NCI-H2196 (cell line): ENCODE measurements around the gene SH2B2.
A peak's percentile ranks its signal among the peaks of the same experiment; 100 is the strongest.
"Not testable (repeated sequence)": the region's sequence is repeated elsewhere in the genome, so short reads cannot be mapped to it uniquely, and the experiment has no call there.

Experiments used
- DNase-seq: peaks from one replicate; lab custom pipeline; 2025; ENCODE audit not compliant: unreplicated experiment; lab: John Stamatoyannopoulos, UW

Gene SH2B2

DNA sequence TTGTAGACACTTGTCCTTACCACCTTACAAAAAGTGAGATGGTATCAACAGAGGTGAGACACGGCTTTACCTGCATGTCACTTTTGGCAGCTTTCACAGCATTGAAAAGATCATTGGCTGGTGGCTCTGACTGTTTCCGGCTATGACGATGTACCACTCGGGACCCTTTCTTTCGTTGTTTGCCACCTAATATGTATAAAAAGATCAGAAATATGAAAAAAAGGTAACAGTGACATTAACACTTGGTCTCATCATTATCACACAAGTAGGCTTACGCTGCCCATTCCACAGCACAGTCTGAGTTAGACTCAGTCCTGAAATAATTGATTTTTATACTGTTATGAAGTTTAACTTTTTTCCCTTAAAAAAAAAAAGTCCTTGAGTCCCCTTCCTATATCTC, 40.5 kb downstream of the SH2B2 start:
- not testable (repeated sequence) for DNase-seq

DNA sequence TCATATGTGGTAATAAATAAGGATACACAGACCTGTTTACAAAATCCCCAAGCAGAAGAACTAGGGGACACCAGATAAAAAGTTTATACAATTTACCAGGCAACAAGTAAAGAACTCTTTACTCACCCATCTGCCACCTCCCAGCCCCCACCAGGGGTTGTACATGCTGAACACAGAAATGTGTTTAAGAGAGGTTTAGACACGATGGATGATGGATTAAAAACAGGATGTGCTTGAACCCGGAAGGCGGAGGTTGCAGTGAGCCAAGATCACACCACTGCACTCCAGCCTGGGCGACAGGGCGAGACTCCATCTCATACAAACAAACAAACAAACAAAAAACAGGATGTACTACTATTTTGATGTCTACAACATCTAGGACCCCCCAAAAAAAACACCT, 42.2 kb downstream of the SH2B2 start:
- DNase-seq: not testable (repeated sequence)

GRCh38 chr7:102329366-102329765, 42.7 kb downstream of the SH2B2 start:
- DNase-seq: not testable (repeated sequence)

- DNase-seq: not testable (repeated sequence)
Measured at GRCh38 chr7:102330666-102331460, 44.2 kb downstream of the SH2B2 start.

DNA sequence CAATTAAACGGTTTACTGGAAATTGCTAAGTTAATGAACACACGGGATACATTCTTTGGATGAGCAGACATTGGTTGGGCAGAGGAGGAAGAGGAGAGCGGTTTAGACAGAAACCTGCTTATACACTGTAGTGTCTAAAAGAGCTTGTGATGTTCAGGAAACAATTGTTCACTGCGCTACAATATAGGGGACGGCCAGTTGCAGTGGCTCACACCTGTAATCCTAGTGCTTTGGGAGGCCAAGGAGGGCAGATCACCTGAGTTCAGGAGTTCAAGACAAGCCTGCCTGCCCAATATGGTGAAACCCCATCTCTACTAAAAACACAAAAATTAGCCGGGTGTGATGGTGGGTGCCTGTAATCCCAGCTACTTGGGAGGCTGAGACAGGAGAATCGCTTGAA, 48.9 kb downstream of the SH2B2 start:
- not testable (repeated sequence) for DNase-seq

DNA sequence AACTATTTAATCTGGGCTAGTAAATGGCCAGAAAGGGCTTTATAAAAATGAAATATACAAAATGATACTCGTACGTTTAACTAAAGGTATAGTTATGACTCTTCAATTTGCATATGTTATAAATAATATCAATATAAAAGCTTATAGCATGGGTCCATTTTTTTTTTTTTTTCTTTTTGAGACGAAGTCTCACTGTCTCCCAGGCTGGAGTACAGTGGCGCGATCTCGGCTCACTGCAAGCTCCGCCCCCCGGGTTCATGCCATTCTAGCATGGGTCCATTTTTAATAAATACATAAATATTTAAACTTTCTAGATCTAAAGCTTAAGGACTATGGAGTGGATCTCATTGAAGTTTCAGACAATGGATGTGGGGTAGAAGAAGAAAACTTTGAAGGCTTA, 50.3 kb downstream of the SH2B2 start:
- DNase-seq: not testable (repeated sequence)

- DNase-seq: not testable (repeated sequence)
Measured at GRCh38 chr7:102337420-102337819, 50.8 kb downstream of the SH2B2 start.

- DNase-seq: not testable (repeated sequence)
Measured at GRCh38 chr7:102340599-102341368, 54.1 kb downstream of the SH2B2 start.

DNA sequence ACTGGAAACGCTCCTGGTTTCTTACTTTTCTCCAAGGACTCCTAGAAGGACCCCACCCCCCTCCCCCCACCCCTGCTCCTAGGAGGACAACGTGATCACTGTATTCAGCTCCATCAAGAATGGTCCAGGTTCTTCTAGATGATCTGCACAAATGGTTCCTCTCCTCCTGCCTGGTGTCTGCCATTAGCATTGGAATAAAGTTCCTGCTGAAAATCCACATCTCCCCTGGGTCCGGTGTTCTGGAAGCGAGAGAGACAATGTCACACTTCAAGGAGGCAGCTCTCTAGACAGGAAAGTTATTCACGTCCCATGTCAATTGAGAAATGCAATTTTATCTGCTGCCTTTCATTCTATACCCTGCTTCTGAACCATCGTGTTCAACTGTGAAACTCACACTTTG, 60.3 kb downstream of the SH2B2 start:
- DNase-seq: not testable (repeated sequence)

GRCh38 chr7:102356344-102356743, 69.7 kb downstream of the SH2B2 start, which contains the start of gene SPDYE6:
SPDYE6 (minus strand) TSS chr7:102356444; CDS start chr7:102356023, 421 bp downstream.
- not testable (repeated sequence) for DNase-seq

DNA sequence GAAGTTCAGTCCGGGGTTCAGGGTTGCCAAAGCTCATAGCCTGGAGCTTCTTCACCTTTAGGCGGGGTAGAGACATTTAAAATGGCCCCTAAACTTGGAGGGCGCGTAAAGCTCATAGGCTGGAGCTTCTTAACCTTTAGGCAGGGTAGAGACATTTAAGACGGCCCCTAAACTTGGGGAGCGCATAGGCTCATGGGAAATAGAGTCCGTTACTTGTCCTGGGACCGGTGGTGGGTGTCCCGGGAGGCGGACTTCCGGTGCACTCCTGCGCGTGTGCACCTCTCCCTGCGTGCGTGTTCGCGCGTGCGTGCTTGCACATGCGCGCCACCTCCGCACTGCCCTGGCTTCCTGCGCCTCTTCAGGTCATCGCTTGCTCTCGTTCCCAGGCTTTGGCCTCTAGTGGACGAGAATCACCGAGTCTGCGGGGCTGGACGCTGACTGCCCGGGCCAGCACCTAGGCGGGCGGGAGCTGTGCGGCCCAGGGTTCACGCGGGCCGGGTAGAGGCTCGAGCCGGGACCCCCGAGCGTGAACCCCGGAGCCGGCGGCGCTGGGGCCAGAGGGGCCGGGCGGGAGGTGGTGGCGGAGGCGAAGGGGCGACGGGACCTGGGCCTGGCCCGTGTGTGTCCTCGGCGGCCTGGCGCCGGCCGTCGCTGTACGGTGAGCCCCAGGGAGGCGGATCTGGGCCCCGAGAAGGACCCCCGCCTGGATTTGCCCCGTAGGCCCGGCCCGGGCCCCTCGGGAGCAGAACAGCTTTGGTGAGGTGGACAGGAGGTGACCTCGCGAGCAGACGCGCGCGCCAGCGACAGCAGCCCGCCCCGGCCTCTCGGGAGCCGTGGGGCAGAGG, 77.1 kb downstream of the SH2B2 start:
- peak; percentile 96 for DNase-seq

- DNase-seq: not testable (repeated sequence)
Measured at GRCh38 chr7:102364394-102364886, 77.8 kb downstream of the SH2B2 start.

DNA sequence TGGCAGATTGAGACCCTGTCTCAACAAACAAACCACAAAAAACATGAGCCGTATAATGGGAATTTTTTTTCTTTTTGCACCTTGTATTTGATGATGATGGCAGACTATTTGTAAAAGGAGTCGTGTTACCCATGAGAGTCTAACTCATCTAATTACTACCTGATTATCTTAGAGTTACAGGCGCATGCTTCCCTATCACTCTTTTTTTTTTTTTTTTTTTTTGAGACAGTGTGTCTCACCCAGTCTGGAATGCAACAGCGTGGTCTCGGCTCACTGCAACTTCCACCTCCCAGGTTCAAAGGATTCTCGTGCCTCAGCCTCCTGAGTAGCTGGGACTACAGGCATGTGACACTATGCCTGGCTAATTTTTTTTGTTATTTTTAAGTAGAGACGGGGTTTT, 78.7 kb downstream of the SH2B2 start:
- not testable (repeated sequence) for DNase-seq

- DNase-seq: not testable (repeated sequence)
Measured at GRCh38 chr7:102370038-102370437, 83.4 kb downstream of the SH2B2 start.
